ENCODE data around the gene IPCEF1. TPM values are rescaled to one million over a fixed set of nuclear protein-coding genes. Genes with fewer than 3 reads are reported as not detected.

The IPCEF1 gene
- 0.54 and 1.1 TPM in 2 replicates for total RNA-seq (2014; rRNA removed; shearing (Covaris generic))

- no peak for DNase-seq (ENCODE audit: low spot score)
Measured at GRCh38 chr6:154356690-154357089, at the start of gene IPCEF1. TSS of gene IPCEF1 (minus strand) at chr6:154356803. CDS start at chr6:154265947, 90,856 bp downstream.

DNA sequence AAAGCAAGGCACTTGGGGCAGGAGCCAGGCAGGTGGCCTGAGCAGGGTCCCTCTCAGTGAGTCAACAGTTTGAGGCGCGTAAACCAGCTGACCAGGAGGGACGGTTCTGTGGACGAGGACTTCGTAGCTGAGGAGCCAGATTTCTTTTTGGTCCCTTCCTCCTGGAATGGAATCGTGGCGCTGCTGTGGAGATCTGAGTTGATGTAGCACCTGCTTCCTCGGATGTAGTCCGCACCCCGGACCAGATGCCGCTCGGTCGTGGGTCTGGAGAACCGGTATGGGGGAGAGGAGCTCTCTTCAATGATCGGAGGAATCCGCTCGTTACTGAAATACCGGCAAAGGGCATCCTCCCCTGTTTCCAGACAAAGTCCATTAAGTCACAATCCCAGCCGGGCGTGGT is 49.7 kb upstream of the IPCEF1 start:
- DNase-seq (ENCODE audit: low spot score), result no peak

- DNase-seq (ENCODE audit: low spot score), result peak; percentile 55
Measured at GRCh38 chr6:154404791-154405400, 48.3 kb upstream of the IPCEF1 start.

GRCh38 chr6:154403788-154404187 is 47.2 kb upstream of the IPCEF1 start:
- peak; percentile 80 for DNase-seq (ENCODE audit: low spot score)

DNA sequence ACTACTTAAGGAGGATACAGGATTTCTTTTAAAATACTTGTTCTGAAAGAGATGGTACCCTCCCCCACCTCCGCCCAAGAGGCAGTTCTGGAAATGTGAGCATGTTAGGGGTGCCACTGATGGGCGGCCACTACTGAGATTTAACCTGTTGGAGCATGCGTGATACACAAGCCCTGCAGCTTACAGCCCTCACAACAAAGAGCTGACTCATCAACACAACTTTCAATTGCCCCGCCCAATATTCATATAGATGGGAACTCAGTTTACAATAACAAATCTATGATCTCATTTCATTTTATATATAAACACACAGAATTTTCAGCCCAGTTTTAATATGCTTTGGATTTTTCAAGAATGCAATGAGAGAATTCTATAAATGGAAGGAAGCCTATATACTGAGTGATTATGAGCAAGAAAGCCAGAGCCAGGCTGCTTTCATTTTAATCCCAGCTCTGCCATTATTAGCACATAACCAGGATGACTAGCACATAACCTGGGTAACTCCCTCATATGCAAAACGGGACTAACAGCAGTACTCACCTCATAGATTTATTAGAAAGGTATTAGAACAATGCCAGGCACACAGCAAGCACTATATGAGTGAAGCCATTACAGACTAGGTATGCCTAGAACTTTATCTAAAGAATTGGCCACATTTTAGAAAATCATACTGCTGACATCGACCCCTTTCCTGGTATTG is 45.6 kb upstream of the IPCEF1 start:
- DNase-seq (ENCODE audit: low spot score), result no peak

DNA sequence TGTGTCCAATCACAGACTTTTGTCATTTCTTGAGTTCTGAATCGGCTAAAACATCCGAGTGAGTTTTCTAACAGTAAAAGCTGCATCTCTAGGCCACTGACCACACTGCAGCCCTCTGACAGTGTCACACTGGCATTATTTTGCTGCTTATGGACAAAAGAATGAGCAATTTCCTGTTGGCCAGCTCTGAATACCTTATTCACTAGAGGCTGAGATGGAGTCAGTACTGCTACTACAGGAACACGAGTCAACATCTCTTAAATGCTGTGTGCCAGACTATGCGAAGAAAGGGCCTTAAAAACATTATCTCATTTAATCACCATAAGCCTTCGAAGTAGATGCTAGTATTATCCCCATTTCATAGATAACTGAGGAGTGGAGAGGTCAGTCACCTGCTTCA is 42.5 kb upstream of the IPCEF1 start:
- no peak for DNase-seq (ENCODE audit: low spot score)

GRCh38 chr6:154397491-154398195 is 41.0 kb upstream of the IPCEF1 start:
- no peak for DNase-seq (ENCODE audit: low spot score)

GRCh38 chr6:154395878-154396277 is 39.3 kb upstream of the IPCEF1 start:
- DNase-seq (ENCODE audit: low spot score), result no peak

DNA sequence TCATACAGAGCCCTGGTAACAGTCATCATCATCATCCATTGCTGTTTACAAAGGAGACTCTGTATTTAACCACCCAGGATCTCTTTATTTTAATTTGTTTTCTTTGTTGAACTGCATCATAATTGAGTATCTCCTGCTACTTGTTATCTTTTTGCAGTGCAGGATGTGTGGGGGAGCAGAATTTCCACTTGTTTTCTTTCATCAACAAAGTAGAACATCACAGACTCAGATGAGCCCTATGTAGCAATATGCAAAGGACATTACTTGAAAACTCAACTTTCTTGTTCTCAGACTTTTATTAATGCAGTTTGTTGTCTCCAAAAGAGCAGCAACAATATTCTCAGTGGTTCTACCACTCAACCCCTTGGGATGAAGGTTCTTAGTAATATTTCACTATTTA is 38.7 kb upstream of the IPCEF1 start:
- DNase-seq (ENCODE audit: low spot score), result no peak

- DNase-seq (ENCODE audit: low spot score), result no peak
Measured at GRCh38 chr6:154394571-154394970, 38.0 kb upstream of the IPCEF1 start.

- DNase-seq (ENCODE audit: low spot score), result no peak
Measured at GRCh38 chr6:154390034-154390433, 33.4 kb upstream of the IPCEF1 start.

GRCh38 chr6:154388803-154389202 is 32.2 kb upstream of the IPCEF1 start:
- DNase-seq (ENCODE audit: low spot score), result no peak

GRCh38 chr6:154386848-154387717 is 30.5 kb upstream of the IPCEF1 start:
- peak; percentile 76 for DNase-seq (ENCODE audit: low spot score)

DNA sequence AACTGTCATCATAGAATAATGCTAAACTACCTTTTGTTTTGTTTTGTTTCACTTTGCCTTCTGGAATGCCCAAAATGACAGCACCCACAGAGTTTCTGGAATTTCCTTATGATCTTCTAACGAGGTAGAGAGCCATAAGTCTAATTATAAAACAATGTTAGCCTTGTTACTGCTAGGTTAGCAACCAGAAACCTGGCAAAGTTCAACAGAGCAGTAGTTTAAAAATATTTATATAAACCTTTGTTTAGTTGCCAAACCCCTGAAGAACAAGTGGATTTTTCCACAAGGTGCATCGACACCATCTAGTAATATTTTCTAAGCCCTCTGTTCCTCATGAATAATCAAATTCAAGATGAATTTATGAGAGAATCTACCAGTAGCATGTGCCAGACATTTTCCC is 27.6 kb upstream of the IPCEF1 start:
- no peak for DNase-seq (ENCODE audit: low spot score)

DNA sequence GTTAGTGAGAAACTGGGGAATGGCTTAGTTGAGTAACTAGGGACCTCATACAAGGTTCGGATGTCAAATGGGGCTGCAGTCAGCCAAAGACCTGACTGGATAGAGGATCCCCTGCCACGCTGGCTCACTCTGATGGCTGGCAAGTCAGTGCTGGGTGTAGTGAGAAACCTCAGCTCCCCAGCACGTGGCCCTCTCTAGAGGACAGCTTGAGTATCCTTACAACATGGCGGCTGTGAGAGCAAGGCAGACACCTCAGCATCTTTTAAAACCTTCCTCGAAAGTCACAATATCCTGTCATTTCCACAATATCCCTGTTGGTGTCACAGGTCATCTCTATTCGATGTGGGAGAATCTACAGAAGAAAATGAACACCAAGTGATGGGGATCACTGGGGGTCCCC is 26.7 kb upstream of the IPCEF1 start:
- DNase-seq (ENCODE audit: low spot score), result no peak

DNA sequence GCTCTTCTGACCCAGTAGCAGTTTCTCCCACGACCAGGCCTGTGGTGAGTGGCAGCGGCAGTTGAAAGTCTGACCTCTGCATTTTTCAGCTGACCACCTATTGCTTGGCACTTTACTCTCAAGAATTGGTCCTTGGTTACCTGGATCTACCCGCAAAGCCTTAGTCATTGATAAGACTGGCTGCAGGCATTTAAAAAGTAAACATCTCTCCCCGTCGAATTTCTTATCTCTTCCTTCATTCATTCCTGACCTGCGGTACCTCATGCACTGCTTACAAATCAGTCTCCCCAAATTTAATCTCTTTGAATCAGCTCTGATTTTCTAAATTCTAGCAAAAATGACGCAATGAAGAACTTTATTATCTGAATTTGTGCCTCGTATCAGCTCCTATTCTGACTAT is 26.1 kb upstream of the IPCEF1 start:
- DNase-seq (ENCODE audit: low spot score), result no peak

DNA sequence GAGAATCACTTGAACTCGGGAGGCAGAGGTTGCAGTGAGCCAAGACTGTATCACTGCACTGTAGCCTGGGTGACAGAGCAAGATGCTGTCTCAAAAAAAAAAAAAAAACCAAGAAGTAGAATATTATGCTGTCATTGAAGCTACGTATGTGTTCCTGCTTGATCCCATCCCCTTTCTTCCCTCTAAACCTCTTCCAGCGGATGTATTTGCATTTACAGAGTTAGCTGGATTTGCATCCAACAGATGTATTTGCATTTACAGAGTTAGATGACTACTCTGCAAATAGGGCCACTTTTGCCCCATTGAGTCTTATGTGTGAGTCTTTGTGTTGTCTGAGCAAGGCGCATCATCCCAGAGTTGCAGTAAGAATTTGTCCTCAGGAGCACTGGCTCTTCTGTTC is 24.9 kb upstream of the IPCEF1 start:
- DNase-seq (ENCODE audit: low spot score), result no peak

DNA sequence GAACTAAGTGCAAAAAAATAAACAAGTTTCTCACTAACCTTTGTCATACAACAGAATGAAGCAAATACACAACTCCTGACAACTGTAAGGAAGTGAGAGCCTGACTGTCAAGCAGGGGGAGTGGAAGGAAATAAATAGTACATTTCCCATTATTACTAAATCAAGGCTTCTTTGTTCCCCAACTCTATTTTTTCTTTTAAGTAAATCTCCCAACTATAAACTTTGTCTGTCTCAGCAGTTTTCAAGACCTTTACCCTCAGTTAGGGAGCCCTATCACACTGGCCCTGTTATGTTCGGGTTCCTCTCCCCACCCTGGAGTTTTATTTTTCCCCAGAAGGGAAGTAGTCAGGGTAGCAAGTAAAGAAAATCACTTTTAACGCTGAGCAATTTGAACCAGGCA is 24.1 kb upstream of the IPCEF1 start:
- DNase-seq (ENCODE audit: low spot score), result no peak

DNA sequence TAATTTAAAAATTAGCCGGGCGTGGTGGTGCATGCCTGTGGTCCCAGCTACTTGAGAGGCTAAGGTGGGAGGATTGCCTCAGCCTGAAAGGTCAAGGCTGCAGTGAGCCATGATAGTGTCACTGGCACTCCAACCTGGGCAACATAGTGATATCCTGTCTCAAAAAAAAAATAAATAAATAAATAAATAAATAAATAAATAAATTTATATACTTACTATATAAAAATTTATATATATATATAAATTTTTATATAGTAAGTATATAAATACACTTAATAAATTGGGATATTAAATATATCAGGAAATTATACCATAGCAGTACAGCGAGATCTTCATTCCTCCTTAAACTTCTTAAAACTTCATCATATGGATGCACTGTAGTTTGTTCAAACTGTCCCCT is 23.0 kb upstream of the IPCEF1 start:
- no peak for DNase-seq (ENCODE audit: low spot score)

GRCh38 chr6:154378518-154378917 is 21.9 kb upstream of the IPCEF1 start:
- DNase-seq (ENCODE audit: low spot score), result no peak

GRCh38 chr6:154377726-154378125 is 21.1 kb upstream of the IPCEF1 start:
- no peak for DNase-seq (ENCODE audit: low spot score)

- no peak for DNase-seq (ENCODE audit: low spot score)
Measured at GRCh38 chr6:154373971-154374370, 17.4 kb upstream of the IPCEF1 start.

Data from H4 (cell line).